CD14-positive monocyte (primary cell): ENCODE results near the gene DPPA3. TPM values are rescaled to one million over a fixed set of nuclear protein-coding genes. Genes with fewer than 3 reads are reported as not detected.

Experiments
- DNase-seq, 3 donors: peaks; one replicate each; pipeline ENCODE4 v3.0.0-alpha.2; 2011 to 2022
- H2AFZ ChIP-seq: 2 replicates; pipeline ENCODE4 v1.6.0; 2012; ENCODE audit warnings: mild to moderate bottlenecking, low read depth, low read length, inconsistent platforms; ENCODE audit not compliant: insufficient read depth, poor library complexity, severe bottlenecking
- H3K27ac ChIP-seq, 2 donors: 1 replicate in 1 of 2; 2 replicates in 1 of 2; pipeline ENCODE4 v1.5.1; 2012 to 2013; ENCODE audit warnings: low read length in 2 of 2, control low read depth in 1 of 2, inconsistent platforms in 1 of 2, low read depth in 1 of 2, mild to moderate bottlenecking in 1 of 2
- H3K27me3 ChIP-seq, 2 donors: one replicate each; pipeline versions ENCODE4 v1.6.0 to v1.6.1; 2011 to 2013; ENCODE audit warnings: low read length in 2 of 2; ENCODE audit not compliant: control insufficient read depth in 2 of 2, insufficient read depth in 2 of 2
- H3K36me3 ChIP-seq, 2 donors: replicated peaks in 1 of 2; 1 replicate in 1 of 2; 2 replicates in 1 of 2; pipeline versions ENCODE4 v1.5.1 to v1.6.1; 2012 to 2013; ENCODE audit warnings: low read length in 2 of 2, control low read depth in 1 of 2, inconsistent platforms in 1 of 2, mild to moderate bottlenecking in 1 of 2; ENCODE audit not compliant: insufficient read depth in 2 of 2, control insufficient read depth in 1 of 2
- H3K4me1 ChIP-seq, 2 donors: 1 replicate in 1 of 2; 2 replicates in 1 of 2; pipeline versions ENCODE4 v1.5.1 to v1.6.1; 2012 to 2013; ENCODE audit warnings: low read length in 2 of 2, control low read depth in 1 of 2, inconsistent platforms in 1 of 2, mild to moderate bottlenecking in 1 of 2, moderate library complexity in 1 of 2; ENCODE audit not compliant: insufficient read depth in 2 of 2, control insufficient read depth in 1 of 2
- H3K4me2 ChIP-seq: replicated peaks from 2 replicates; pipeline ENCODE3; 2012; ENCODE audit warnings: low read length, moderate library complexity, mild to moderate bottlenecking; ENCODE audit not compliant: poor library complexity, severe bottlenecking; ENCODE audit errors: extremely low read depth
- H3K4me3 ChIP-seq, 3 experiments: fragments of 200-600 bp in 1 of 3; sonication (generic) in 1 of 3; replicated peaks in 1 of 3; 1 replicate in 2 of 3; 2 replicates in 1 of 3; pipeline ENCODE4 v1.5.1; 2011 to 2013; ENCODE audit warnings: low read length in 3 of 3, mild to moderate bottlenecking in 3 of 3, control low read depth in 2 of 3, low read depth in 2 of 3, inconsistent platforms in 1 of 3, moderate library complexity in 1 of 3
- H3K79me2 ChIP-seq: 2 replicates; pipeline ENCODE4 v1.6.0; 2012; ENCODE audit warnings: mild to moderate bottlenecking, control low read depth, inconsistent platforms, low read length, moderate library complexity; ENCODE audit not compliant: insufficient read depth
- H3K9ac ChIP-seq: 2 replicates; pipeline ENCODE4 v1.6.0; 2017; ENCODE audit warnings: low read length, mild to moderate bottlenecking; ENCODE audit not compliant: insufficient read depth, poor library complexity, severe bottlenecking
- H3K9me3 ChIP-seq, 2 donors: replicated peaks in 1 of 2; 1 replicate in 1 of 2; 2 replicates in 1 of 2; pipeline versions ENCODE4 v1.5.1 to v1.6.1; 2012 to 2013; ENCODE audit warnings: low read length in 2 of 2, control low read depth in 1 of 2; ENCODE audit not compliant: control insufficient read depth in 1 of 2, insufficient read depth in 1 of 2
- H4K20me1 ChIP-seq: 2 replicates; pipeline ENCODE4 v1.6.0; 2012; ENCODE audit warnings: mild to moderate bottlenecking, low read length, control low read depth, moderate library complexity; ENCODE audit not compliant: insufficient read depth
- H3K27ac Mint-ChIP-seq, 7 donors: one replicate each; pipeline ENCODE4 v1.8.0; 2020; ENCODE audit warnings: mild to moderate bottlenecking in 7 of 7, mixed read lengths in 7 of 7, moderate library complexity in 6 of 7, inconsistent platforms in 2 of 7
- H3K27me3 Mint-ChIP-seq, 3 donors: one replicate each; pipeline ENCODE4 v1.8.0; 2021 to 2022; ENCODE audit warnings: low read depth in 3 of 3, mild to moderate bottlenecking in 3 of 3, mixed read lengths in 3 of 3, moderate library complexity in 3 of 3, inconsistent platforms in 1 of 3
- H3K36me3 Mint-ChIP-seq, 2 donors: one replicate each; pipeline ENCODE4 v1.8.0; 2020; ENCODE audit warnings: mixed read lengths in 2 of 2, inconsistent platforms in 1 of 2, mild to moderate bottlenecking in 1 of 2
- H3K4me1 Mint-ChIP-seq: one replicate; pipeline ENCODE4 v1.8.0; 2020; ENCODE audit warnings: mild to moderate bottlenecking, mixed read lengths
- H3K4me3 Mint-ChIP-seq, 2 donors: one replicate each; pipeline ENCODE4 v1.8.0; 2020; ENCODE audit warnings: mild to moderate bottlenecking in 2 of 2, mixed read lengths in 2 of 2, moderate library complexity in 1 of 2
- H3K9me3 Mint-ChIP-seq, 7 donors: one replicate each; pipeline ENCODE4 v1.8.0; 2020 to 2022; ENCODE audit warnings: mixed read lengths in 7 of 7, mild to moderate bottlenecking in 6 of 7, moderate library complexity in 6 of 7, inconsistent platforms in 2 of 7
- WGBS: methylation state at CpG from one replicate; pipeline ENCODE4 v1.1.5; 2013; ENCODE audit warnings: missing lambda C conversion rate; ENCODE audit not compliant: insufficient coverage; 5-methylcytosine and 5-hydroxymethylcytosine counted together
- intact Hi-C, 2 donors: fragments of 100-400 bp; cut with micrococcal nuclease; formaldehyde crosslinking; loops; one replicate each; pipeline versions ENCODE4 v1.15.0 to v1.15.1; 2023
- polyA plus RNA-seq, 3 donors: library from polyadenylated mRNA; depleted of rRNA in 1 of 3; unstranded in 2 of 3; stranded (reverse) in 1 of 3; fragments of 300-500 nt in 2 of 3; fragments of >200 nt in 1 of 3; fragmentation: Illumina TruSeq in 2 of 3; gene quantifications; 1 replicate in 2 of 3; 2 replicates in 1 of 3; pipeline ENCODE4 v1.2.3, GENCODE V29; 2012 to 2021
- TF ChIP-seq, protein P1 (sequence below): fragments of 200-600 bp; IDR thresholded peaks from one replicate; pipeline ENCODE4 v1.8.0; 2022; ENCODE audit warnings: antibody characterized with exemption, mild to moderate bottlenecking

Gene DPPA3
- polyA plus RNA-seq, 3 donors = not detected

DNA sequence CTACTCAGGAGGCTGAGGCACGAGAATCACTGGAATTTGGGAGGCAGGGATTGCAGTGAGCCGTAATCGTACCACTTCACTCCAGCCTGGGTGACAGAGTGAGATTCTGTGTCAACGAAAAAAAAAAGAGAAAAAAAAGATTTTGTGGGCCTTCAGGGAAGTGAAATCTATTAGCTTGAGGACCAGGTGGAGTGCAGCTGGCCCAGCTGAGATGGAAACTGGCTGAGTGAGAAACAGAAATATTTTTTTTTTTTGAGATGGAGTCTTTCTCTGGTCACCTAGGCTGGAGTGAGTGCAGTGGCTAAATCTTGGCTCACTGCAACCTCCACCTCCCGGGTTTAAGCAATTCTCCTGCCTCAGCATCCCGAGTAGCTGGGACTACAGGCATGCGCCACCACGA, 38.2 kb downstream of the DPPA3 start:
- H3K4me1 ChIP-seq = peaks cover 22 to 43% of the 10 kb centered on the region in 2 donors

DNA sequence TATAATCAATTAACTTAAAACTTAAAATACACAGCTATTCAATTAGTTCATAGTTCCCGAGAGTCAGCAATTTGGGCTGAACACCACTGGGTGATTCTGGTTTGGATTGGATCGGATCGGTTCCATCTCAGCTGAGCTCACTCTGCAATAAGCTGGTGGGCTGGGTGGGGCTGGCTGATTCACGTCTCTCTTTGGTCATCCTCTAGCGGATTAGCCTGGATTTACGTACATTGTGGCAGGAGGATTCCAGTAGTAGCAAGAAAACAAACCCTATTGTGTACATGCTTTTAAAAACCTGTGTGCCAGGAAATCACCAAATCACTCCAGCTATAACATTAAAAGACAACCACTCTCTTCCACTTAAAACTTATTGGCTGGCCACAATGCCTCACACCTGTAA, 39.1 kb downstream of the DPPA3 start:
- no peaks in the 10 kb centered on the region for H3K36me3 Mint-ChIP-seq
- no peak overlapping the region for H3K27ac Mint-ChIP-seq

More for the DNA sequence above, 38.2 kb downstream of the DPPA3 start:
- no peaks in the 10 kb centered on the region for H3K9me3 ChIP-seq
- H3K27me3 Mint-ChIP-seq = peaks cover 0 to 2% (median 1%) of the 10 kb centered on the region in 3 donors
- H2AFZ ChIP-seq = no peak overlapping the region
- no peaks in the 10 kb centered on the region for H4K20me1 ChIP-seq
- no peak overlapping the region for H3K9ac ChIP-seq
- intact Hi-C loops = no loop called here
- H3K9me3 Mint-ChIP-seq = peaks cover 0 to 5% (median 0%) of the 10 kb centered on the region in 7 donors
- no peaks in the 10 kb centered on the region for H3K79me2 ChIP-seq
- H3K4me1 Mint-ChIP-seq = peaks cover 57% of the 10 kb centered on the region
- H3K27ac Mint-ChIP-seq = peak overlapping the region in 1 of 7 donors; percentile 50
- H3K4me3 ChIP-seq = no peak overlapping the region
- WGBS = 60% methylated on average over 4 of the region's 8 CpGs
- no peak for DNase-seq
- no peaks in the 10 kb centered on the region for H3K36me3 Mint-ChIP-seq
- no peaks in the 10 kb centered on the region for H3K27me3 ChIP-seq
- TF ChIP-seq, protein P1, sequence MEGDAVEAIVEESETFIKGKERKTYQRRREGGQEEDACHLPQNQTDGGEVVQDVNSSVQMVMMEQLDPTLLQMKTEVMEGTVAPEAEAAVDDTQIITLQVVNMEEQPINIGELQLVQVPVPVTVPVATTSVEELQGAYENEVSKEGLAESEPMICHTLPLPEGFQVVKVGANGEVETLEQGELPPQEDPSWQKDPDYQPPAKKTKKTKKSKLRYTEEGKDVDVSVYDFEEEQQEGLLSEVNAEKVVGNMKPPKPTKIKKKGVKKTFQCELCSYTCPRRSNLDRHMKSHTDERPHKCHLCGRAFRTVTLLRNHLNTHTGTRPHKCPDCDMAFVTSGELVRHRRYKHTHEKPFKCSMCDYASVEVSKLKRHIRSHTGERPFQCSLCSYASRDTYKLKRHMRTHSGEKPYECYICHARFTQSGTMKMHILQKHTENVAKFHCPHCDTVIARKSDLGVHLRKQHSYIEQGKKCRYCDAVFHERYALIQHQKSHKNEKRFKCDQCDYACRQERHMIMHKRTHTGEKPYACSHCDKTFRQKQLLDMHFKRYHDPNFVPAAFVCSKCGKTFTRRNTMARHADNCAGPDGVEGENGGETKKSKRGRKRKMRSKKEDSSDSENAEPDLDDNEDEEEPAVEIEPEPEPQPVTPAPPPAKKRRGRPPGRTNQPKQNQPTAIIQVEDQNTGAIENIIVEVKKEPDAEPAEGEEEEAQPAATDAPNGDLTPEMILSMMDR = no peak
- no peak overlapping the region for H3K4me2 ChIP-seq
- no peaks in the 10 kb centered on the region for H3K36me3 ChIP-seq
- H3K4me3 Mint-ChIP-seq = no peak overlapping the region
- no peak overlapping the region for H3K27ac ChIP-seq

More for the DNA sequence above, 39.1 kb downstream of the DPPA3 start:
- Histone ChIP-seq H3K4me1 (peaks cover 24 to 43% of the 10 kb centered on the region in 2 donors), H3K79me2 (no peaks in the 10 kb centered on the region), H3K9me3 (no peaks in the 10 kb centered on the region), H4K20me1 (no peaks in the 10 kb centered on the region), H3K27ac (no peak overlapping the region), H3K4me2 (no peak overlapping the region), H2AFZ (no peak overlapping the region), H3K27me3 (no peaks in the 10 kb centered on the region), H3K36me3 (no peaks in the 10 kb centered on the region), H3K9ac (no peak overlapping the region), H3K4me3 (no peak overlapping the region)
- peaks cover 50% of the 10 kb centered on the region for H3K4me1 Mint-ChIP-seq
- TF ChIP-seq, protein P1 = no peak
- DNase-seq = no peak
- WGBS = 95% methylated on average over 3 of the region's 6 CpGs
- peaks cover 0 to 2% (median 1%) of the 10 kb centered on the region in 3 donors for H3K27me3 Mint-ChIP-seq
- intact Hi-C loops = no loop called here
- H3K9me3 Mint-ChIP-seq = peaks cover 0 to 5% (median 0%) of the 10 kb centered on the region in 7 donors
- no peak overlapping the region for H3K4me3 Mint-ChIP-seq
